Activated naive CD8-positive, alpha-beta T cell (primary cell): ENCODE data around the gene AAGAB.

Experiments
- H3K27ac Mint-ChIP-seq: one replicate; pipeline ENCODE4 v1.8.0; 2021; ENCODE audit warnings: mixed read lengths
- H3K27me3 Mint-ChIP-seq: one replicate; pipeline ENCODE4 v1.8.0; 2021; ENCODE audit warnings: mixed read lengths
- H3K36me3 Mint-ChIP-seq: one replicate; pipeline ENCODE4 v1.8.0; 2021; ENCODE audit warnings: mixed read lengths
- H3K4me1 Mint-ChIP-seq: one replicate; pipeline ENCODE4 v1.8.0; 2021; ENCODE audit warnings: low read depth, mixed read lengths
- H3K4me3 Mint-ChIP-seq: one replicate; pipeline ENCODE4 v1.8.0; 2021; ENCODE audit warnings: mild to moderate bottlenecking, mixed read lengths
- H3K9me3 Mint-ChIP-seq: one replicate; pipeline ENCODE4 v1.8.0; 2021; ENCODE audit warnings: low read depth, mixed read lengths

The AAGAB gene

DNA sequence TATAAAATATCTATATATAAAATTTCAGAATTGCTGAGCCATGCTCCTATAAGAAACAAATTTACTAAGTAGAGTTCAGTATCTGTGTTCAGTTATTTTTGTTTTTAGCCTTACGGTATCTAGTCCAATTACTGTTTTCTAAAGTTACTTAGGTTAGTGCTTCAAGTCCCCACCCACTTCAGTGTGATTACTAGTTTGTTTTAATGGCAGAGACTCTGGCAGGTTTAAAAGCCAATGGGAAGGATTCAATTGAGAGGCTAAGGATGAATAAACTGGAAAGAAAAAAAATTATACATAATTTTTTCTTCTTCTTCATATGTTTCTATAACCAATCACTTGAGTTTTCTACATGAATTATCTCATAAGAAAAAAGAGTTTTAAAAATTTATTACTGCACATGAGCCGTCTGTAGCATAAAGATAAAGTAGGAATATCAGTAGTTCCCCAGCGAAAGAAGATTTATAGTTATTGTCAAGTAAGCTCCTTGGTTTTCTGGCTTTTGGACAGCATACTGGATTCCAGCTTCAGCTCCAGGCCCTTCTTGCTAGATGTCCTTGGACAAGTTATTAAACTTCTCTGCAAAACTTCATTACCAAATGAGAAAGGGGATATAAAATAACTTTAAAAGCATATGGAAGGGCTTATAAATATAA, 46.8 kb downstream of the AAGAB start:
- Mint-ChIP-seq H3K4me3 (no peak overlapping the region), H3K27me3 (no peaks in the 10 kb centered on the region), H3K27ac (no peak overlapping the region), H3K9me3 (no peaks in the 10 kb centered on the region), H3K36me3 (peaks cover 26% of the 10 kb centered on the region), H3K4me1 (no peaks in the 10 kb centered on the region)

DNA sequence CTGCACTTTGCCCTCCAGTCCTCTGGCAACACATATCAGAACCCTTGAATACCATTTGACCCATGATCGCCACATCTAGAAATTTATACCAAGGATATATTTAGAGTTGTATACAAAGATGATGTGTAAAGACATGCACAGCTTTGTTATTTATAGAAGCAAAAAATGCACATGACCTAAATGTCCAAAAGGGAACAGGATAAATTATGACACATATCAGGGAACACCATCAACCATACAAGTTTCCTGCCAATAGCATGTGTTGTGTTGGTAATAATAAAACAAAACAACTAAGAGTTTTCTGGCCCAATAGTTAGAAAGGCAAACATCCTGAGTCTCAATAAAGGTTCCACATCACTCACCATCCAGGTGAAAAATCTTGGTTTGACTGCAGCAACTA, 51.5 kb downstream of the AAGAB start:
- no peaks in the 10 kb centered on the region for H3K9me3 Mint-ChIP-seq
- peaks cover 1% of the 10 kb centered on the region for H3K4me1 Mint-ChIP-seq
- H3K4me3 Mint-ChIP-seq = no peak overlapping the region
- no peaks in the 10 kb centered on the region for H3K27me3 Mint-ChIP-seq
- H3K27ac Mint-ChIP-seq = no peak overlapping the region
- peaks cover 22% of the 10 kb centered on the region for H3K36me3 Mint-ChIP-seq

DNA sequence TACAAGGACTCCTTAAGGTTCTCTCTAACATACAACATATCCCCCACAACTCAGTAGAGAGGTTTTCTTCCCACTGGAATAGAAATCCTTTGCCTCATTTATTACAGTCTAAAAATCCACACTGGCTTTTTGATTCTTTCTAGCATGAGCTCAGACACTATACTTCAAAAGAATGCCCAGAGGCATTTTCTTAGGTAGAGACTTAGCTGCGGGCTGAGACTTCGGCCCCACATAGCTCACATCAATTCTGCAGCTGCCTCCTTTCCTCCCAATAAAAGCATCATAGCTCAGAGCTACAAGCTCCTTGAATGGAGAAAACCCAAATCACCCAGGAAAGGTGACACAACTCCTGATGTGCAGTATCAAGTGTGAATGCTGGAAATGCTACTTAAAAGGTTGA, 52.4 kb downstream of the AAGAB start:
- no peak overlapping the region for H3K4me3 Mint-ChIP-seq
- H3K27me3 Mint-ChIP-seq = no peaks in the 10 kb centered on the region
- H3K4me1 Mint-ChIP-seq = peaks cover 1% of the 10 kb centered on the region
- H3K36me3 Mint-ChIP-seq = peaks cover 25% of the 10 kb centered on the region
- H3K9me3 Mint-ChIP-seq = no peaks in the 10 kb centered on the region
- no peak overlapping the region for H3K27ac Mint-ChIP-seq

DNA sequence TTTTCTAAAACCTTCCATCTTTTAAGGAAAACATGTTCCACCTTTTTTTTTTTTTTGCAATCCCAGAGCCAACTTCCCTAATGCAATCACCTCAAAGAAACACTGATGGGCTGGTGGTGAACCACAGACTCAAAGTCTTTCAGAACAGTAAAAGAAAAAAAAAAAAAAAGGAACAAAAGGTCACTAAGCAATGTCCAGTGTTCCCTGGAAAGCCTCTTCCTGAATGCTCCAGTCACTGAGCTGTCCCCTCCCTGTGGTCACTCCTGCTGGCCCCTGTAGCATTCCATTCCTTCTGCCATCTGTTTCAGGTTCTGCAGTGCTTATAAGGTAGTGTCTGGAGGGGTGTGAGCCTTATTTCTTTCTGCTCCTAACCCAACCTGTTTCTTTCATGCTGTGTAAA, 53.3 kb downstream of the AAGAB start:
- Mint-ChIP-seq H3K9me3 (no peaks in the 10 kb centered on the region), H3K27ac (no peak overlapping the region), H3K4me1 (peaks cover 1% of the 10 kb centered on the region), H3K36me3 (peaks cover 31% of the 10 kb centered on the region), H3K27me3 (no peaks in the 10 kb centered on the region), H3K4me3 (no peak overlapping the region)

DNA sequence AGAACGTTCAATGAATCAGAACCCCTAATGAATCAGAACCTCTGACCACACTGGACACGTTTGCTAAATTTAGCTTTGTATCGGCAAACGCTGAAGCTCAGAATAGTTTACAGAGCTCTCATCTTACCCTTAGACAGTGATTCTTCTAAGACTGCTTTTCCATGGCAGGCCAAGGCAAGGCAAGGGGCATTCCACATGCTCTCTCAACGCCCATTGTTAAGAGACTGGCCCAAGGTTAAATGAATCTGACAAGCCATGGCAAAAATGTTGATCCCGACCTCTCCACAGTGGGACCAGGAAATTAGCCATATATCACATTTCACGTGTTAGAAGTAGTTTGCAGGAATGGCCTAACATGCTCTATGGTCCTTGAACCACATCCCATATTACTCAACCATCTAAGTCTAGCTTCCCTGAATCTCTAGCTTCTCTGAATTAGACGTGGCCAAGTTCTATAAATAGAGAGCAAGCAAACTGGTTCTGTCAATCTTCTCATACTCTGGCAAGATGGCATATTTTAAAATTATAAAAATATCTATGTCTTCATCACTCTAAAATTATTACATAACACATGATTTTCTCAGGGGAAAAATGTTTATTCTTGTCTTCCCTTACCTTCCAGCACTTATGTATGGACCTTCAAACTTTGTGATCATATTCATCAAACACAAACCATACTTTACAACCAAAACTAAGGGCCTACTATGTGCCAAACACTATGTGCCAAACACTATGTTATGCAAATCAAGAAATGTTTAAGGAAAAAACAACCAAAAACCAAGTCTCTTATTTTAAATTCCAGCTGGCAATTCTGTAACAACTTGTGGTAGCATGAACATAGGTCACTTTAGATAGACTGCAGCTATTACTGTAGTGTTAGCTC, 54.3 kb downstream of the AAGAB start:
- peaks cover 1% of the 10 kb centered on the region for H3K4me1 Mint-ChIP-seq
- no peaks in the 10 kb centered on the region for H3K9me3 Mint-ChIP-seq
- H3K36me3 Mint-ChIP-seq = peaks cover 24% of the 10 kb centered on the region
- no peak overlapping the region for H3K4me3 Mint-ChIP-seq
- H3K27me3 Mint-ChIP-seq = no peaks in the 10 kb centered on the region
- H3K27ac Mint-ChIP-seq = peak overlapping the region; percentile 50

DNA sequence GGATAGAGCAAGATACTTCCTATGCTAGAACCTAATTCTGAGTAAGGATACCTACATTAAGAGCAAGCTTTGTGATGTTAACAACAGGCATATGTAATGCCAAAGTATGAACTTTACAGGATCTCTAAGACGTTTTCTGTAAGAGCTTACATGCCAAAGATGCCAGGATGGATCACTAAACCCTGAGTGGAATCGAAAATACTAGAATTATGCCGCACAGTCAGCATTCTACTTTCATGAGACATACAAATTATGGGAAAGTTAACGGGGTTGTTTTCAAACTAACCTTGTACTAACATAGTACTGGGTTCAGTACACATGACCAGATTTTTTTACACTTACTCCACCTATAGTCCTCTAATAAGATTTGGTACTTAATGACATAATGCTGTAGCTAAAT, 55.1 kb downstream of the AAGAB start:
- peaks cover 24% of the 10 kb centered on the region for H3K36me3 Mint-ChIP-seq
- no peaks in the 10 kb centered on the region for H3K9me3 Mint-ChIP-seq
- H3K27ac Mint-ChIP-seq = no peak overlapping the region
- no peak overlapping the region for H3K4me3 Mint-ChIP-seq
- no peaks in the 10 kb centered on the region for H3K27me3 Mint-ChIP-seq
- H3K4me1 Mint-ChIP-seq = peaks cover 1% of the 10 kb centered on the region

DNA sequence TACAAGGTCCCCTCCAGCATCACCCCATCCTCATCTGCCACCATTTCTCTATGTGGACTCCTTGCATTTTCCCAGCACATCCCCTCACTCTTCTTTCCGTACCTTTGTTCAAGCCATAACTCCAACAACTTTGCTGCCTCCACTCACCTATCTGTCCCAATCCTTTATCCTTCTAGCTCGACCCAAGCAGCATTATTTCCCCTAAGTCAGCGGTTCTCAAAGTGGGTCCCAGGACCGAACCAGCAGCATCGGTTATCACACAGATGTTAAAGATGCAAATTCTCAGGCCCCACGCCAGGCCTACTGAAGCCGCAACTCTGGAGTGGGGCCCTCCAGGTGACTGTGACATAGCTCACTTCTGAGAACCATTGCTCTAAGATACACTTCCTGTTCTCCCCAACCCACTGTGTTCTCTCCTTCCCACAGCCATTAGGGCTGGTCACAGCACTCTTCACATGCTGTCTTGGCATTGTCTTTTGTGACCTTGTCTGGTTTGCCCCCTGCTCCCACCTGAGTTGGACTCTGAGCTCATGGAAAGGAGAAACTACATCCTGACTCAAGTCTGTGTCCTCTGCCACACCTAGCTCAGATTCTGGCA, 56.2 kb downstream of the AAGAB start:
- H3K27ac Mint-ChIP-seq = peak overlapping the region; percentile 13
- H3K4me1 Mint-ChIP-seq = peaks cover 1% of the 10 kb centered on the region
- H3K9me3 Mint-ChIP-seq = no peaks in the 10 kb centered on the region
- no peak overlapping the region for H3K4me3 Mint-ChIP-seq
- no peaks in the 10 kb centered on the region for H3K27me3 Mint-ChIP-seq
- H3K36me3 Mint-ChIP-seq = peaks cover 17% of the 10 kb centered on the region

DNA sequence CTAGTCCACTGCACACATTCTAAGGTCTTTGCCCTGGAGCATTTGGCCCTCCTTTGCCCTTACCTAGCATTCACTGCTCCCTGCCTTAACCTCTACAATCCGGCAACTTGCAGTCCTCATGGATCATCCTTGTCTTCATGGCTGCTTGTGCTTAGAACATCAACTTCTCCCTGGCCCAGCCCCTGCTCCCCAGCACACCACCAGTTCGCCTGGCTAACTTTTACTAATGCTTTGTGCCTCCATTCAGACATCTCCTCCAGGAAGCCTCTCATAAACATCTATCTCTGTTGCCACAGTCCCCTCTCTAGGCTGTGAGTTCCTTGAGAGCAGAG, 57.1 kb downstream of the AAGAB start:
- H3K27me3 Mint-ChIP-seq = no peaks in the 10 kb centered on the region
- peaks cover 17% of the 10 kb centered on the region for H3K36me3 Mint-ChIP-seq
- no peaks in the 10 kb centered on the region for H3K9me3 Mint-ChIP-seq
- H3K4me3 Mint-ChIP-seq = no peak overlapping the region
- H3K4me1 Mint-ChIP-seq = peaks cover 4% of the 10 kb centered on the region
- H3K27ac Mint-ChIP-seq = peak overlapping the region; percentile 64

DNA sequence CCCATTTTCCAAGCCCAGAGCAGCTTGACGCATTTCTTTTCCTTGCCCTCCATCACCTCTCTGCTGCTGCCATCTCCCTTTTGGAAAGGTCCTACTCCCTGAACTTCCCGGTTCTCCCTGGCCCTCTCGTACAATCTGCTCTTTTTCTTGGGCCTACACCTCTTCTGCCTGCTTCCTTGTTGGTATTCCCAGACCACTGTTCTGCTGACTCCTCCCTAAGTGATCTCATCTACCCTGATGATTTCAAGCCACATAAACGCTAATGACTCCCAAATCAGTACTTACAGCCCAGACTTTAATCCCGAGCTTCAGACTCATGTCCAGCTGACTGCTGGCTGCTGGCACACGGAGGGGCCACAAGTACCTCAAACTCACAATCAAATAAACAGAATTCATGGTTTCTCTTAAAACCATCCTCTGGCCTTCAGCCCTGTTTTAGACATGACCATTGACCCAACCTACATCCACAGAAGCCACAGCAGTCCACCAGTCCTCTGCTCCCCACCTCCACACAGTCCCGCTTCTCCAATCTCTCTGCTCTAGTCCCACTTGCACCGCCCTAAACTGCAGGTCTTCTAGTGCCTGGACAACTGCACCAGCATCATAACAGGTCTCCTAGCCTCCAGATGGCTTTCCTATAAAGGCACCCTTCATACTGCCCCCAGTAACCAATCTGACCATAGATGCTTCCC, 57.6 kb downstream of the AAGAB start:
- Mint-ChIP-seq H3K36me3 (peaks cover 16% of the 10 kb centered on the region), H3K4me3 (no peak overlapping the region), H3K27ac (peak overlapping the region; percentile 64), H3K9me3 (no peaks in the 10 kb centered on the region), H3K4me1 (peaks cover 9% of the 10 kb centered on the region), H3K27me3 (no peaks in the 10 kb centered on the region)

DNA sequence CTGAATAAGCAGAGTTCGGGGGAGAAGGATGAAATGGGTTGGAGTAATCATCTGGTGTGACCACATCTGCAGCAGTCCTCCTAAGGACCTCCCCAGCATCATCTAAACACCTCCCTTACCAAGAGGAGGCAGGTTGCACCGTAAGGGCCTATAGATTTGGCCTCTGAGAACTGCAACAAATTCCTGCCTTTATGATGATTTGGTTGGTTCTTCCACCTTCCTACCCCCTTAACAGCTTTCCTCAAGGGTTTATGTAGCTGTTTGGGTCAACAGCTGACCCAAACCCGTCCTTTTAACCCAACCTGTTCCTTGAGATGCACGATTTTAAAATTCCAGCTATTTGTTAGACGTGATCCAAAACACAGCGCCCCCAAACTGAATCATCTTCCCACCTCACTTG, 58.2 kb downstream of the AAGAB start:
- Mint-ChIP-seq H3K27me3 (no peaks in the 10 kb centered on the region), H3K36me3 (peaks cover 16% of the 10 kb centered on the region), H3K27ac (peak overlapping the region; percentile 64), H3K4me3 (no peak overlapping the region), H3K4me1 (peaks cover 9% of the 10 kb centered on the region), H3K9me3 (no peaks in the 10 kb centered on the region)

DNA sequence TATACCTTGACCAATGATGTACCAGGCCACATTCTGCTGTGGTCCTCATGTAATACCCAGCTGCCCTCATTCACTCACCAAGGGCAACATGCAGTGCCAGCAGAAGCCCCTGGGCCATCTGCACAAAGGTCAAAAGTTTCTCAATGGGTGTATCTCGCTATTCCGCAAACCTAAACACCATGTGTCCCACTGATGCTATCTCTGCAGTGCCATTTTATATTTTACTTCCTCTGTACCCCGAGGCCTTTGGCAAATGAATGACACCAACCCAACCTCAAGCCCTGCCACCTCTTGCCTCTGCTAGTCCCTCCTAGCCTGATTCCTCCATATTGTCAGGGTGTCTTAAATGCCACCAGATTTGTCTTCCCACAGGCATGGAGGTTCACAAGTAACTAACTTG, 59.2 kb downstream of the AAGAB start:
- Mint-ChIP-seq H3K27ac (peak overlapping the region; percentile 34), H3K27me3 (no peaks in the 10 kb centered on the region), H3K36me3 (peaks cover 16% of the 10 kb centered on the region), H3K4me1 (peaks cover 9% of the 10 kb centered on the region), H3K9me3 (no peaks in the 10 kb centered on the region), H3K4me3 (no peak overlapping the region)

DNA sequence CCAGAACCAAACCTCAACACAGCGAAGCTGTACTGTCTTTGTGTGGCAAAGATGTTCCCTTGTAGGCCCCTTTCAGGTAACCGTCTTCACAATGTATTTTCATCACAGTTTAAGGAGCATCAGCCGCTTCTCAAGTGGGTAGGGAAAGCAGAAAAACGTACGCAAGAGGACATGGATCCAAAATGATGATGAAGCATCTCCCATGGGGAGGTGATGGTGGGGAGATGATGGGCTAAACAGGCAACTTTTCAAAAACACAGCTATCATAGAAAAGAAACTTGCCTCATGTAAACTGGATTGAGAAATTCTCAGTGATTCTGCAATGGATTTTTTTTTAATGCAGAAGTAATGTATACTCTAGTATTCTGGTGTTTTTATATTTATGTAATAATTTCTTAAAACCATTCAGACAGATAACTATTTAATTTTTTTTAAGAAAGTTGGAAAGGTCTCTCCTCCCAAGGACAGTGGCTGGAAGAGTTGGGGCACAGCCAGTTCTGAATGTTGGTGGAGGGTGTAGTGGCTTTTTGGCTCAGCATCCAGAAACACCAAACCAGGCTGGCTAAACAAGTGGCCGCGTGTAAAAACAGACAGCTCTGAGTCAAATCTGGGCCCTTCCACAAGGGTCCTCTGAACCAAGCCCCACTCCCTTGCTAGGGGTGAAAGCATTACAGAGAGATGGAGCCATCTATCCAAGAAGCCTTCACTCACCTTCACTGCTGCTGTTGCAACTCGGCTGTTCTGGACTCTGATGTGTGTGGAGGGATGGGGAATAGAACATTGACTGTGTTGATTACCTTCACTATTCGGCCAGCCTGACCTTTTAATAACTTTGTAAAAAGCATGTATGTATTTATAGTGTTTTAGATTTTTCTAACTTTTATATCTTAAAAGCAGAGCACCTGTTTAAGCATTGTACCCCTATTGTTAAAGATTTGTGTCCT, 60.0 kb downstream of the AAGAB start:
- Mint-ChIP-seq H3K27me3 (no peaks in the 10 kb centered on the region), H3K36me3 (peaks cover 16% of the 10 kb centered on the region), H3K27ac (peak overlapping the region; percentile 29), H3K9me3 (no peaks in the 10 kb centered on the region), H3K4me3 (no peak overlapping the region), H3K4me1 (peaks cover 9% of the 10 kb centered on the region)

DNA sequence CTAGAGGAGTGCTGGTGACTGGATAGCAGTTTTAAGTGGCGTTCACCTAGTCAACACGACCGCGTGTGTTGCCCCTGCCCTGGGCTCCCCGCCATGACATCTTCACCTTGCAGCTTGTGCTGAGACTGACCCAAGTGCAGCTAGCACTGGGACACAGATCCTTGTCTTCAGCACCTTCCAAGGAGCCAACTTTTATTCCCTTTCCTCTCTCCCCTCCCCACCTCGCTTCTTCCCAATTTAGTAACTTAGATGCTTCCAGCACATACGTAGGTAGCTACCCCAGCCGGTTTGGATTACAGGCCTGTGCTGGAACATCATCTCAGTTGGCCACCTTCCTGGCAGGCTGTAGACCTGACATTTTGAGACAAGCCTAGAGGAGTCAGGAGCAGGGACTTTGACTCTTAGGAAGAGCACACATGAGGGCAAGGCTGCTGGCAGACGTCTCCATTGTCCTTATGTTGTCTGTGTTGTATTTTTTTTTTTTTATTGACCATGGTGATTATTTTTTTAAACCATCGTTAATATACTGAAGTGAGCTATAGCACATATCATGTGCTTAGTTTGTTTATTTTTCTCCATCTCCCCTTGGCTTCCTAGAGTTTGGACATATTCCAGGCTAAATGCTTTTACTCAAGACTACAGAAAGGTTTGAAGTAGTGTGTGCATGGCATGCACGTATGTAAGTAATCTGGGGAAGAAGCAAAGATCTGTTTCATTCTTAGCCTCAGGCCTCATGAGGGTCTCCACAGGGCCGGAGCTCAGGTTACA, 61.1 kb downstream of the AAGAB start:
- H3K4me1 Mint-ChIP-seq = peaks cover 8% of the 10 kb centered on the region
- peaks cover 19% of the 10 kb centered on the region for H3K36me3 Mint-ChIP-seq
- no peaks in the 10 kb centered on the region for H3K27me3 Mint-ChIP-seq
- H3K27ac Mint-ChIP-seq = peak overlapping the region; percentile 28
- no peaks in the 10 kb centered on the region for H3K9me3 Mint-ChIP-seq
- no peak overlapping the region for H3K4me3 Mint-ChIP-seq
